ENCODE measurements around the gene ZBTB47. TPM values are rescaled to one million over a fixed set of nuclear protein-coding genes. Genes with fewer than 3 reads are reported as not detected.
A peak's percentile ranks its signal among the peaks of the same experiment; 100 is the strongest.

ZBTB47 gene
- total RNA-seq, 1 donor from 2014 or later: 12.2 TPM

- no peak for DNase-seq (ENCODE audit: low read depth in 2 of 2)
These were observed 11.8 kb downstream of the ZBTB47 start for GRCh38 chr3:42665050-42665878.

- DNase-seq (ENCODE audit: low read depth in 2 of 2): no peak
These were observed 12.5 kb downstream of the ZBTB47 start for GRCh38 chr3:42666022-42666421.

GRCh38 chr3:42666577-42666998 is 13.1 kb downstream of the ZBTB47 start:
- no peak for DNase-seq (ENCODE audit: low read depth in 2 of 2)

- DNase-seq (ENCODE audit: low read depth in 2 of 2): no peak
These were observed 13.6 kb downstream of the ZBTB47 start for GRCh38 chr3:42667096-42667522.

GRCh38 chr3:42667523-42668412 is 14.3 kb downstream of the ZBTB47 start:
- no peak for DNase-seq (ENCODE audit: low read depth in 2 of 2)

GRCh38 chr3:42668413-42668760 is 14.9 kb downstream of the ZBTB47 start:
- DNase-seq (ENCODE audit: low read depth in 2 of 2): no peak

GRCh38 chr3:42668793-42669217 is 15.3 kb downstream of the ZBTB47 start:
- DNase-seq (ENCODE audit: low read depth in 2 of 2): no peak

GRCh38 chr3:42670051-42670576 is 16.6 kb downstream of the ZBTB47 start:
- no peak for DNase-seq (ENCODE audit: low read depth in 2 of 2)

- DNase-seq (ENCODE audit: low read depth in 2 of 2): no peak
These were observed 17.2 kb downstream of the ZBTB47 start for GRCh38 chr3:42670670-42671069.

GRCh38 chr3:42672515-42672914 is 19.0 kb downstream of the ZBTB47 start:
- no peak for DNase-seq (ENCODE audit: low read depth in 2 of 2)

- no peak for DNase-seq (ENCODE audit: low read depth in 2 of 2)
These were observed 19.6 kb downstream of the ZBTB47 start for GRCh38 chr3:42673082-42673481.

- DNase-seq (ENCODE audit: low read depth in 2 of 2): no peak
These were observed 20.6 kb downstream of the ZBTB47 start for GRCh38 chr3:42674146-42674545.

GRCh38 chr3:42675909-42676308 is 22.4 kb downstream of the ZBTB47 start:
- no peak for DNase-seq (ENCODE audit: low read depth in 2 of 2)

GRCh38 chr3:42678447-42678846 is 24.9 kb downstream of the ZBTB47 start:
- no peak for DNase-seq (ENCODE audit: low read depth in 2 of 2)

- no peak for DNase-seq (ENCODE audit: low read depth in 2 of 2)
These were observed 26.8 kb downstream of the ZBTB47 start for GRCh38 chr3:42680271-42680670.

GRCh38 chr3:42680806-42681205 is 27.3 kb downstream of the ZBTB47 start:
- no peak for DNase-seq (ENCODE audit: low read depth in 2 of 2)

- no peak for DNase-seq (ENCODE audit: low read depth in 2 of 2)
These were observed 28.0 kb downstream of the ZBTB47 start for GRCh38 chr3:42681361-42682038.

- DNase-seq (ENCODE audit: low read depth in 2 of 2): no peak
These were observed 29.0 kb downstream of the ZBTB47 start for GRCh38 chr3:42682301-42683070.

- DNase-seq (ENCODE audit: low read depth in 2 of 2): peak; percentile 84 to 87
These were observed 30.5 kb downstream of the ZBTB47 start for GRCh38 chr3:42683875-42684598.
